GM21529 (cell line): ENCODE measurements around the gene FAM151A.

Source experiments
- ATAC-seq: cut with Tn5 transposase; IDR thresholded peaks from one replicate; pipeline ENCODE4 v1.9.1; 2021; ENCODE audit not compliant: unreplicated experiment

FAM151A gene

DNA sequence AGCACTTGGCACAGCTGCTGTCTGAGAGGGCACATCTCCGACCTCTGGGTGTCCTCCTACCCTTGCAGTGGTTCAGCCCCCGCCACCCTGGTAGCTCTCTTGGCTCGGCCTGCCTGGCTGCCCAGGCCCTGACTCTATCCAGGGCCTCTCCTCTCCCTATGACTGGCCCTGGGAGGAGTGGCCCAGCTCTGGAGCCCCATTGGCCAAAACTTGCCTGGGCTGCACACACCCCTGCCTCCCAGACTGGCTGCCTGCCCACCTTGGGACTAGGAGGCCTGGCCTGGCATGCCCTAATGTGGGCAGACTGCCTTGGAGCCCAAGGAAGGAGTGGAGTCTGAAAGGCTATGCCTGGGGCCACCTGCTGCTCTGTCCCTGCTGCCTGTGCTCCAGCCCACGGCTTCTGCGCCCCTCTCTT lies 41.7 kb downstream of the FAM151A start:
- ATAC-seq, result no peak

DNA sequence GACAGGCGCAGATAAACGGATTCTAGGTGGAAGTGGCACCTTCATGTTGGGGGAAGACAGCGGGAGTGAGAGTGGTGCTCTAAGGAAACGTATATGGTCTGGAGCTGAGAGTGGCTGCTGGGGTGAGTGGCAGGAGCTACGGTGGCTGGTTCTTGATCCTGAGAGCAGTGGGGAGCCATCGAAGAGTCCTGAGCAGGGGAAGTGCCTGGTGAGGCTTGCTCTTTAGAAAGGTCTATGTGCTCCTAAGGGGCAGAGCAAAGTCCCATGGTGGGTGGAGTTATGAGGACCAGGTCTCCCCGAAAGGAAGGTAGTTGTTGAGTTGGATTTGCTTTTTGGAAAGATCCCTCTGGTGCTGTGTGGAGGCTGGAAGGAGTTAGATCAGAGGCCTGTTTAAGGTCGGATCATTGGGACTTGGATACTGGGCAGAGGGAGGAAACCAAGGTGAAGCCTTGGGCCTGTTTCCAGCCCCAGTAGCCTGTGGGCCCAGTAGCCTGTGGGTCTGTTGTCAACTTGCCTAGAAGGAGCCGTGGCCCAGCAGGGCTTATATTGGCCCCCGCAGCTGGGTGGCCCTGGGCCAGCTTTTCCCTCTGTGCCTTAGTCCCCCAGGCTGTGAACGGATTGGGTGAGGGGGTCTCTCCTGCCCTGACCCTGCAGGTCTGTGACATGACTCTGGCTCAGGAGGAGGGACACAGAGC lies 42.3 kb downstream of the FAM151A start:
- ATAC-seq, result no peak

DNA sequence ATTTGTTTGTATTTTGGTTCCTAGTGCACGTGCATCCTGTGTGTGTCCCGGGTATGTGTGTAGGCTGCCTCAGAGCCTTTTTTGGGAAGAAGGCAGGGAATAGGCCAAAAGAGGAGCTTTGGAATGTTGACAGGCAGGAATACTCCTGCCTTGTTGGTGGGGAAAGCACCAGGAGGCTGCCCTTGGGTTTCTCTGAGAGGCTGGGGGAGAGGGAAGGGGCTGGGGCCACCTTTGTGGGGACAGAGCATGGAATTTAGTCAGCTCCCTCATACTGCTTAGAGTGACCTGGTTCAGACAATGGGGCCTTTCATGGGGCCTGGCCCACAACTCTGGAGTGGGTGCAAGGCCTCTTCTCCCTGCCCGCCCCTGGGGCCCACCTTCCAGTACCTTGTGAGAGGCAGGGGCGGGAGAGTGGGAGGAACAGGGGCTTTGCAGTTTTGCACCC lies 44.0 kb downstream of the FAM151A start:
- ATAC-seq, result no peak

DNA sequence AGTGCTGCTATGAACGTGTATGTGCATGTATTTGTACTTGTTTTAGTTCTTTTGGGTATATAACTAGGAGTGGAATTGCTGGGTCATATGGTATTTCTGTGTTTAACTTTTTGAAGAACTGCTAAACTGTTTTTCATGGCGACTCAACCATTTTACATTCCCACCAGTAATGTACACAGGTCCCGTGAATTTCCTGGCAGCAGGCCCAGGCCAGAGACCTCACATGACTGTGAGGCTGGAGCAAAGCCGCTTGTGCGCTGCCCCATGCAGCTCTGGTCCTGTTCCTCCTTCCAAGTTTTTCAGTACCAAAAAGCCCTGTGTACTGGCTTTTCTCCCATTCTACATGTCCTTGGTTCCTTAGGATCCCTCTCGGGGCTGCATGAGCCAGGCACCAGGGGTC lies 45.7 kb downstream of the FAM151A start:
- ATAC-seq, result no peak

DNA sequence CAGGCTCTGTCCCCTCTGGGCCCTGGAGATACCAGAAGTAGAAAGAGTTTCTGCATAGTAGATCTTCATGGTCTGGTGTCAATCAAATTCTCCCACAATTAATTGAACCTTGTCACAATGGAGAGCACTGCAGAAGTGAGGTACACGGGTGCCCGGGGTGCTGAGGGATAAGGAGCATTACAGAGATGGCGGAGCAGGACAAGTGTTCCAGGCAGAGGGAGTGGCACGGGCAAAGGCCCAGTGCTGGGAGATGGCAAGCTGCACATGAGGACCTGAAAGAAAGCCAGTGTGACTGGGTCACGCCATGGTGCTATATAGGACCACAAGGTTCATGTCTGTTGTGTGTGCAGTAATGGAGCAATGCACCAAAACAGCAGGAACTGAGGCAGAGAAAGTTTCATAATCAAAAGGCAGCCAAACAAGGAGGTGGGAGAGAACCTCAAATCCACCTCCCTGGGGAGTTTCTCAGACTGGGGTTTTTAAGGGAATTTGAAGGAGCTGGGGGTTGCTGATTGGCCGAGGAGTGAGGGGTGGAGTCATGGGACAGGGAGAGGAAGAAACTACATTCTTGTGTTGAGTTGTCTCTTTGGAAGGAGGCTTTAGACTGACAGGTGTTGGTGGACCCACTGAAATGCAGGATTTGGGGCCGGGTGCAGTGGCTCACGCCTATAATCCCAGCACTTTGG lies 47.6 kb downstream of the FAM151A start:
- no peak for ATAC-seq

DNA sequence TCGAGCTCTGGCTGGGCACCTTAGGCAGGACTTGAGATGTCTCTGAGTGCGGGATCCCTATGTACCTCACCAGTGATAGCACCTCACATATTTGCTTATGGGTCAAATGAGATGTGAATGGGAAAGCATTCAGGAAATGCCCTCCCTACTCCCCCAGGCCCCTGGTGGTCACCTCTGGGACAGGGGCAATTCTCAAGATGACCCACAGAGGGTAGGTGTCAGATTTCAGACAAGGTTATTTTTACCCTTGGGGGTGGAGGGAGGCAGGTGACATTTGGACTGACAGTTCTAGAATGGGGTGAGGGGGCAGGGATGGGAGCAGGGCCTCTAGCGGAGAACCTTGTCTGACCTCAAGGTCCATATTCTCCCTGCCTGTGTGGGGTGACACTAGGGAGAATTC lies 48.2 kb downstream of the FAM151A start:
- no peak for ATAC-seq

DNA sequence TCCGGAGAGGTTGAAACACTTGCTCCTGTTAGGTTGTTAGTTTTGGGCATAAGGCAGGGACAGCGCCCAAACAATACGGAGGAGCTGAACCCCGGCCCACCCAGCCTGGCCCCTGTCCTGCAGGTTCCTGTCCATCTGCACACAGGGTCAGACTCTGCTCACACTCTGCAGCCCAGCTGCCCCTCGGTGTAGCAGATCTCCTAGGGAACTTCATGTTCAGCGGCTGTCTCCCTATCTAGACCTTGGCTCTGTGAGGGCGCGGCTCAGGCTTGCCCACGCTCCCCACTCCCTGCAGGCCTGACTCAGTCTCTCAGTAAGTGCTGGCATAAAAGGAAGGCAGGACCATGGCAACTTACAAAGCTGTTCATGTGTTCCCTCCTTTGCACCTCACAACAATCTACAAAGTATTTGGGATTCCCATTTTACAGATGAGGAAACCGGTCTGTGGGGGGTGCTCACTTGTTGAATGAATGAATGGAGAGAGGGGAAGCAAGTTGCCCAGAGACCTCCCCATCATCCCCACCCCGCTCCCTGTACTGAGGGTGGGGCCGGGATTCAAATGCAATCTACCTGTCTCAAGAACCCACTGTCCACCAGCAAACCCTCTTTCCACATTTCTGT lies 49.1 kb downstream of the FAM151A start:
- no peak for ATAC-seq

DNA sequence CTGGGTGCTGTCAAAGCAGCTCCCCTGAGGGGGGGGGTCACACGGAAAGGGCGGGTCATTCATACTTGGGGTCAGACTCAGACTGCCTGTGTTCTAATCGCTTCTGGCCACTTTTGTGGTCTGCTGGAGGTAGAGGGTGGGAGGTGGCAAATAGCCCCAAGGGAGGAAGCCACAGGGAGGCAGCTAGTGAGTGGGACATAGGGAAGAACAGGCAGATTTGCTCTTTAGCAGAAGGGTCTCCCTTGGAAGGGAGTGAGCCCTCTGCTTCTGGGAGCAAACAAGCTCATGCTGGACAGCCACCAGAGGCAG lies 50.8 kb downstream of the FAM151A start:
- ATAC-seq, result no peak

DNA sequence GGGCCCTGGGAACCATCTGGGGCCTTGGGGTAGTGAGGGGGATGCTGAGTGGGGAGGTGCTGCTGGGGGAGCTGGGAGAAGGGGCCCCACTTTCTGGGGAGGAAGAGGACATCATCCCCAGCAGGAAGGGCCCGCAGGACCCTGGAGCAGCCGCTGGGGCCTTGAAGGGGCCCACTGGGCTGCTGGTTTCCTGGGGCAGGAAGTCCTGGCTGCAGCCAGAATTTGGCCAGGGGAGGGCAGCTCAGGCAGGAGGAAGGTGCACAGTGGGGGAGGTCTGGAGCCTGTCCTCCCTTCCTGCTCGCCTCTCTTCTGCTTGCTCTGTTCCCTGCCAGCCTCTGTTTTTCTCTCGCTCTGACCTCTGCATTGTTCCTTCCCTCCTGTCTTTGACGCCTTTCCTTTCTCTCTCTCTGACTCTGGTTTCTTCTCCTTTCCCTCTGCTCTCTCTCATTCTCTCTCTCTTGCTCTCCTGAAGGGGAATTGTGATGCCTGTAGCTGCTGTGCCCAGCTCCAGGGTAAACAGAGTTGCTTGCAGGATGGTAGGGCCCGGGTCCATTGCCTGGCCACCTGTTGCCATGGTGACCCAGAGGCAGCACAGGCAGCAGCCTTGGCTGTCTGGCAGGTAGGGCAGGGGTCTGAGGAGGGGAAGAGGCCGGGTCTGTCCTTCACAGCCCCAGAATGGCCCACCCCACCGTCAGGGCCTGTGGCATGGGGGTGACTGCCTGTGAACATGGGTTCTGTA lies 51.4 kb downstream of the FAM151A start:
- ATAC-seq, result no peak

DNA sequence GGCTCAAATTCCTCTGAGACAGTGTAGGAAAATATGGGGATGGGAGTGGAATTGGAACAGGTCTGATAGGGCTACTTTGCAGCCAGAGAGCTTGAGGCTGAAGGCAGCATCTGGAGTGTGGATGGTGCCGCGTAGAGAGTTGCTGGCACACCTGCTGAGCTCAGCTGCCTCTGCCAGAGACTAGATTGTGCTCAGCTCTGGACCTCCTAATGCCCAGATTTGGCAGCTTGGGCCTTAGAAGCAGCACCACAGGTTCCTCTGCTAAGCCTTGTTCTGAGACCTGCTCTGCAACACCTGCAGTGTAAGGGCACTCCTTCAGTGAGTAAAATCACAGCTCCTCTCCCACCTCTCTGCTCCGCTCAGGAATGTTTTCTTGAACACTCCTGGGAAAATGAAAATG lies 52.0 kb downstream of the FAM151A start:
- ATAC-seq, result no peak

DNA sequence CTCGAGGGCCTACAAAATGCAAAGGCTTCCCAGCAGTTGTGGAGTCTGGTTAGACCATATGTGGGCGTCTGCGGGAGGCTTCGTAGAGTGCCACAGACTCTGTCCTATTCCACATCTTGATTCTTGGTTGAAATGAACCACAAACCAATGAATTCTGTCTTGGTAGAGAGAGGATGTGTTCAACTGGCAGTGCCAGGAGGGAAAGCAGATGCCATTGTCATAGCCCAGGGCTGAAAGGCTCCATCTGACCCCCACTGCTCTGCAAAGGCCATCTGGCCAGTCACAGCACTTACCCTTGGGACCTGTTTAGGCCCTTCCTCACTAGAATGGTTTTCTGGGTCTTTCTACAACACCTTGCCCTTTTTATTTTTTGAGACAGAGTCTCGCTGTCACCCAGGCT lies 53.2 kb downstream of the FAM151A start:
- no peak for ATAC-seq

DNA sequence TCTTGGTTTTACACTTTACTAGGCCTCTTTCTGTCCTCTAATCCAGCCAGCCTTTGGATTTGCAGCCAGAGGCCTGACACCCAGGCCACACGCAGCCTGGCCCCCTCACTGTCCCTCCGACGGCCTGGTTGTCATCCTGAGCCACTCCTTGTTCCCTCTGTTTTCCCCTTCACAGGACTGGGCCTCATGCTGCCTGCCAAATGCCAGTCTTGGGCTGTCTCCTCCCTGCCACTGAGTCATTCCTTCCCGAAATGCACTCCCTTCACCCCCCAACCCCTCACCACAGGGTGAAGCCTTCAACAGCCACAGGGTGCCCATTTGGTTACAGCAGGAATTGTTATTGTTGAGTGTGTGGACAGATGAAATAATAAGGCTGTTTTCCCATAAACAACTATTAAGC lies 54.0 kb downstream of the FAM151A start:
- no peak for ATAC-seq

DNA sequence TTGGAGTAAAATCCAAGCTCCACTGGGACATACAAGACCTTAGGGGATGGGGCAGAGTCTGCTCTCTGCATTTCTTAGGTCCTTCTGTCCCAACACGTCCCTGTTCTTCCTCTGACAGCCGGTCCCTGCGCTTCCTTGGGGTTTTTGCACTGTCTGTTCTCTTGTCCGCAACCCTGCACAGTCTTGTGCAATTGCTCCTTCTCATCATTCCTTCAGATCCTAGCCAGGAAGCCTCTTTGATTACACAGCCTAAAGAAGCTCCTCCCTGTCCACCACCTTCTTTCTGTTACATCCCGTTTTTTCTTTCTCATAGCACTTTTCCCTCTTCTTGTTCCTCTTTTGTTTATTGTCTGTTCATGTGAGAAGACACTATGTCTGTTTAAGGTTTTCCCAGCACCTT lies 55.4 kb downstream of the FAM151A start:
- no peak for ATAC-seq

DNA sequence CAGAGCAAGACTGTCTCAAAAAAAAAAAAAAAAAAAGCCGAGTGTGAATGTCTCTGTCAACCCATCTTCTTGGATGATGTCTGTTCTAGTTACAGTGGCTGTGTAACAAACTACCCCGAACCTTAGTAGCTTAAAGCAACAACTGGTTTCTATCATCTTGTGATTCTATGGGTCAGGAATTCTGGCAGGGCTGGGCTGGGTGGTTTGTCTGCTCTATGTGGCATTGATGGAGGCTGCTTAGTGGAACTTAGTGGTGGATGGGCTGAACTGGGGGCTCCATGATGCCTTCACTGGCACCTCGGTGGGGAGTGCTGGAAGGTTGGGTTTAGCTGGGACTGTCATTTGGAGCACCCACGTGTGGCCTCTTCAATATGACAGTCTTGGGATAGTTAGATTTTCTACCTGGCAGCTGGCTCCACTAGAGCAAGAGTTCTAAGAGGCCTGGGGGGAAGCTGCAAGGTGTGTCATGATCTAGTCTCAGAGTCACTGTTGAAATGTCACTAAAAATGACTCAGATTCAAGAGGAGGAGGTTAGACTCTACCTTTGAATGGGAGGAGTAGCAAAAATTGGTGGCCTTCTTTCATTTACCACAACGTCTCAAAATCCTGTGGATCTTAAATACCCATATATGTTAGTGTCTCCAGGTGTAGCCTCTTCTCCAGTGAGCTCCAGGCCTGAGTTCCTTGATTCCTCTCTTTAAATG lies 56.7 kb downstream of the FAM151A start:
- ATAC-seq, result no peak

DNA sequence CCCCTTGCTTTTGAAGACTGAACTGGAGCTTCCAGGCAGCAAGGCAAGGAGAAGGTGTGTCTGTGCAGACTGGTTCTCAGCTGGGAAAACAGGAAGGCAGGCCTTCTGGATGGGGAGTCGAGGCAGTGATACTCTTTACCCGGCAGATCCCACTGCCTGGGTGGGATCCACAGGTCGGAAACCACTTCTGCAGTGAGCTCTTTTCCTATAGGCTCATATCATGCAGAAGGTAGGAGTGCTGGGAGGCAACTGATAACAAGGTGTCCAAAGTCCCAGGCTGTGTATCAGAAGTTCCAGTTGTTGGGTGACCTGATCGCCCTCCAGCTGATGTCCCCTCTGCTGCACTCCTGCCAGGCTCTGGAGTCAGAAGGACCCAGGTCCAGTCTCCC lies 58.2 kb downstream of the FAM151A start:
- no peak for ATAC-seq

DNA sequence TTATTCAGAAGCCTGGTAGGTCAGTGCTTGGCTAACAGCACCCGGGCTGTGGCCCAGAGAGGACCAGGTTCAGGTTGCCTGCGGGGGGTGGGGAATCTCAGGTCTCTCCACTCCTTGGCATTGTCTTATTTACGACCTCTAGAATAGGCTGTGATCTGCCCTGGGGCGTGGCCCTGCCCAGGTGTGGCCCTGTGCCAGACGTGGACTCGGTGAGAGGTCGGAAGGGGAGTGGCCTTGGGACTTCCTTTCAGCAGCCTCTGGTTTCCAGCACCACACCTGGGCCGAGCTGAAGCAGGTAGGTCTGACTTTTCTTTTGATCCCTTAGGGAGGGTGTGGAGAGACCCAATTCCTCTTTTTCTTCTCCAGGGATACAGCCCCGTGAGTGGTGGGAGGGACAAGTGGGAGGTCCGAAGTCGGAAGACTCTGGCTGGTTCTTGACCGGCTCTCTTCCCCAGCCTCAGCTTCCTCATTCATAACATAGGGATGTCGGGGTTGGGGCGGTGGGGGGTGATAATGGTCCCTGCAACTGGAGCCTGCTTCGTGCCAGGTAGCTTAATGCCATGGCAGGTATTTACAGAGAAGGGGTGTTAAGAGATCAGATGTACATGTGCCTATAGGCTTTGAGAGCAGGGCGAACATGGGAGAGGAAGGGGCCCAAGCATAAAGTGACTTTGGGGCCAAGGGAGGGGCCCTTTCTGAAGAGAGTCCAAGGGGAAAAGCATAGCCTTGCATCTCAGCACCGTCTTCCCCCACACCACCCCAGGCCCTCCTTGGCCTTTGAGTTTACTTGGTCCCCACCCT lies 58.8 kb downstream of the FAM151A start:
- no peak for ATAC-seq

DNA sequence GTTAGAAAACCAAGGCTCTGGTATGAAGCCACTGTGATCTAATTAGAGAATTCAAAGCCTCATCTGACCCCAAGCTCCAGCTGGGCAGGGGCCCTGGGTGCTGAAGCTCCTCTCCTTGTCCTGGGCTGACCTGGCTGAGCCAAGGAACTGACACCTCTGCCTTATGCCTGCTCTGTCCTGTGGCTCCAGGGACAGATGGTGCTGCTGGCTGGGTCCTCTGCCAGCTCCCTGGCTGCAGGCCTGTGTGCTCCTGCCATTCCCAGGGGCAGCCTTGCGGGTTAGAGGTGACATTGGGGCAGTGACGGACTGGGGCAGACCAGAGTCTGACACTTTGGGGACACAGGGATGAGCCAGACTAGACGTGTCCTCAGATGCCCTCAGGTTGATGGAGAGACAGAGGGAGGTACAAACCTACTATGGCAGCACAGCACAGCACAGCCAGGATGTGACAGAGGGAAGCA lies 63.5 kb downstream of the FAM151A start:
- no peak for ATAC-seq
